A549 (cell line): ENCODE data around the gene ANKRD55. TPM values are rescaled to one million over a fixed set of nuclear protein-coding genes. Genes with fewer than 3 reads are reported as not detected.

Source experiments
- ATAC-seq, 2 experiments: fragments of 200-7000 bp in 1 of 2; fragments of >200 bp in 1 of 2; cut with Nextera tagmentation in 1 of 2; cut with Tn5 transposase in 1 of 2; 3 replicates each; pipeline versions ENCODE4 v1.8.0 to v1.9.1; 2018 to 2020; ENCODE audit warnings: mild to moderate bottlenecking in 1 of 2, moderate library complexity in 1 of 2
- CTCF ChIA-PET: fragments of 300-600 bp; sonication (Branson Sonifier 250); formaldehyde crosslinking; extraction: SDS; loops from one replicate; lab custom pipeline; 2021; ENCODE audit warnings: antibody characterized with exemption, inconsistent platforms; lab: Yijun Ruan, JAX
- POLR2A ChIA-PET: fragments of 350-600 bp; formaldehyde crosslinking; extraction: SDS; loops from one replicate; lab custom pipeline; 2021; ENCODE audit warnings: antibody characterized with exemption, inconsistent platforms; lab: Yijun Ruan, JAX
- DNase-seq, 2 experiments: peaks; one replicate each; pipeline versions ENCODE4 v3.0.0 to v3.0.0-alpha.2; 2011 to 2016; ENCODE audit warnings: low read depth in 1 of 2, low spot score in 1 of 2
- FAIRE-seq: peaks from 2 replicates; lab custom pipeline; 2011; peaks lifted over from hg19 to GRCh38; lab: Jason Lieb, UNC
- H3K27ac ChIP-seq, 2 experiments: fragments of >200 bp; sonication (Bioruptor Twin); formaldehyde crosslinking; 3 replicates each; pipeline ENCODE4 v1.5.1; 2016 to 2017
- H3K4me1 ChIP-seq: fragments of >200 bp; sonication (Bioruptor Twin); formaldehyde crosslinking; 3 replicates; pipeline ENCODE4 v1.6.1; 2016
- H3K4me2 ChIP-seq: fragments of >200 bp; sonication (Bioruptor Twin); formaldehyde crosslinking; 3 replicates; pipeline ENCODE4 v1.6.1; 2016
- H3K4me3 ChIP-seq: fragments of >200 bp; sonication (Bioruptor Twin); formaldehyde crosslinking; 3 replicates; pipeline ENCODE4 v1.5.1; 2016
- H3K9me3 ChIP-seq: fragments of >200 bp; sonication (Bioruptor Twin); formaldehyde crosslinking; 3 replicates; pipeline ENCODE4 v1.6.1; 2016
- CBX2 ChIP-seq: fragments of 200-600 bp; sonication (generic); IDR thresholded peaks from 2 replicates; pipeline ENCODE4 v1.6.1; 2016; ENCODE audit warnings: low read depth, mild to moderate bottlenecking, borderline replicate concordance
- CEBPB ChIP-seq, 2 experiments: fragments of >200 bp in 1 of 2; sonication (Bioruptor Twin) in 1 of 2; formaldehyde crosslinking in 1 of 2; IDR thresholded peaks; 2 replicates each; pipeline ENCODE4 v1.6.1; 2012 to 2016
- EHF ChIP-seq: fragments of 250-450 bp; sonication (Bioruptor Pico); IDR thresholded peaks from 2 replicates; pipeline ENCODE4 v1.5.0; 2020; ENCODE audit warnings: mild to moderate bottlenecking
- EP300 ChIP-seq, 2 experiments: fragments of >200 bp; sonication (Bioruptor Twin); formaldehyde crosslinking; IDR thresholded peaks; 2 replicates in 1 of 2; 3 replicates in 1 of 2; pipeline ENCODE4 v1.6.1; 2016 to 2017
- FOSL2 ChIP-seq, 2 experiments: fragments of 450-650 bp in 1 of 2; fragments of >200 bp in 1 of 2; sonication (Bioruptor Twin) in 1 of 2; formaldehyde crosslinking; IDR thresholded peaks; 2 replicates each; pipeline versions ENCODE4 v1.5.0 to v1.6.1; 2016 to 2020; ENCODE audit warnings: mild to moderate bottlenecking in 1 of 2, moderate library complexity in 1 of 2
- HOXA7 ChIP-seq: fragments of 250-450 bp; sonication (Bioruptor Pico); IDR thresholded peaks from 2 replicates; pipeline ENCODE4 v1.5.0; 2020; ENCODE audit warnings: mild to moderate bottlenecking, moderate library complexity
- HOXB13 ChIP-seq: fragments of 250-450 bp; sonication (Bioruptor Pico); IDR thresholded peaks from 2 replicates; pipeline ENCODE4 v1.5.0; 2020; ENCODE audit warnings: low read depth, mild to moderate bottlenecking, moderate library complexity
- JUN ChIP-seq, 2 experiments: fragments of >200 bp; sonication (Bioruptor Twin); formaldehyde crosslinking; IDR thresholded peaks; 2 replicates in 1 of 2; 3 replicates in 1 of 2; pipeline ENCODE4 v1.6.1; 2016 to 2017
- MAFK ChIP-seq: fragments of 450-650 bp; IDR thresholded peaks from 2 replicates; pipeline ENCODE4 v1.6.1; 2014; ENCODE audit not compliant: partially characterized antibody
- MYC ChIP-seq: IDR thresholded peaks from 2 replicates; pipeline ENCODE4 v1.6.1; 2012; ENCODE audit warnings: mild to moderate bottlenecking, inconsistent platforms, low read length, improper control_type of control experiment, borderline replicate concordance
- NPAS2 ChIP-seq: fragments of 250-450 bp; sonication (Bioruptor Pico); IDR thresholded peaks from 2 replicates; pipeline ENCODE4 v1.8.0; 2022; ENCODE audit warnings: mild to moderate bottlenecking, moderate library complexity, borderline replicate concordance
- PHF8 ChIP-seq: fragments of 200-600 bp; sonication (generic); IDR thresholded peaks from 2 replicates; pipeline ENCODE4 v1.6.1; 2016; ENCODE audit warnings: low read depth, mild to moderate bottlenecking, antibody characterized with exemption, moderate library complexity, borderline replicate concordance
- POLR2AphosphoS2 ChIP-seq: conservative IDR thresholded peaks from 2 replicates; pipeline ENCODE4 v1.6.1; 2012; ENCODE audit warnings: low read length, improper control_type of control experiment, inconsistent platforms
- RNF2 ChIP-seq: fragments of 200-600 bp; sonication (generic); IDR thresholded peaks from 2 replicates; pipeline ENCODE4 v1.6.1; 2016; ENCODE audit warnings: low read depth, mild to moderate bottlenecking, antibody characterized with exemption, moderate library complexity, borderline replicate concordance
- SMC3 ChIP-seq: fragments of >200 bp; sonication (Bioruptor Twin); formaldehyde crosslinking; IDR thresholded peaks from 3 replicates; pipeline ENCODE4 v1.6.1; 2018; ENCODE audit warnings: inconsistent platforms
- ZC3H11A ChIP-seq: fragments of 450-650 bp; IDR thresholded peaks from 2 replicates; pipeline ENCODE4 v1.6.1; 2014; ENCODE audit warnings: antibody characterized with exemption, mild to moderate bottlenecking
- WGBS: methylation state at CpG from one replicate; pipeline ENCODE4 v1.1.6; 2017; ENCODE audit errors: missing lambda C conversion rate; 5-methylcytosine and 5-hydroxymethylcytosine counted together
- polyA plus RNA-seq, 4 experiments: library from polyadenylated mRNA; depleted of rRNA in 3 of 4; stranded (reverse); fragments of >200 nt; fragmentation: RNase III in 1 of 4; extraction: RNeasy Plus Mini Kit Qiagen cat#74134 plus additional on column Dnase treatment in 1 of 4; gene quantifications; 2 replicates in 3 of 4; 3 replicates in 1 of 4; pipeline ENCODE4 v1.2.3, GENCODE V29; 2011 to 2017
- TF ChIP-seq, protein P1 (sequence below): fragments of >200 bp; sonication (Bioruptor Twin); formaldehyde crosslinking; IDR thresholded peaks from 2 replicates; pipeline ENCODE4 v1.6.1; 2016
- TF ChIP-seq, protein P2 (sequence below): fragments of 150-350 bp; IDR thresholded peaks from 2 replicates; pipeline ENCODE4 v1.6.1; 2014; ENCODE audit warnings: low read depth, mild to moderate bottlenecking, low read length
- TF ChIP-seq, protein P3 (sequence below): IDR thresholded peaks from 2 replicates; pipeline ENCODE4 v1.6.1; 2012; ENCODE audit warnings: low read depth, borderline replicate concordance
- TF ChIP-seq, protein P4 (sequence below): fragments of >200 bp; sonication (Bioruptor Twin); formaldehyde crosslinking; IDR thresholded peaks from 3 replicates; pipeline ENCODE4 v1.6.1; 2016

Gene ANKRD55
- polyA plus RNA-seq, 2 of the 4 experiments (the other 2 are of a cell fraction): 0.10 to 0.30 TPM

DNA sequence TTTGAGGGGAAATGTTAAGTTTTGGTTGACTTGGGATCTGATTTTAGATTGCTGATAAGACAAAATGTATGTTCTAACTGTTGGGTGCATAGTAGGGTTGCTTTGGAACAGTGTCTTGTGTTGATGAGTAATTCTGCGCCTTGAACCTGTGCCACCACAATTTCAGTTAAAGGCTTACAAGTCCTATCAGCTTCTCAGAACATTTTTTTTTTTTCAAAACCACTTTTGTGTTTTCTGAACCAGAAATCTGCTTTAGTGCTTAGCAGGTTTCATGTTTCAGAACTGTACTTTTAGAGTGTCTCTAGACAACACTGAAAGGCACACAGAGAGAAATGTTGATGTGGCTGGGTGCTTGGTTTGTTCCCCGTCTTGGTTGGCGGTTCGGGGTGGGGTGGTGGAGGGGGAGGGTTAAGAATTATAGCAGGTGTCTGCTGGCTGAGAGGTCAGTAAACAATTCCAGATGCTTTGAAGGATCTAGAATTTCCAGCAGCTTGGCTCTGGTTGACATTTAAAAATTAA, 84.6 kb downstream of the ANKRD55 start:
- POLR2A ChIA-PET: no interaction called here
- ATAC-seq (no peak), FAIRE-seq (no peak), DNase-seq (no peak)
- WGBS: 88% methylated on average over 4 of the region's 4 CpGs
- H3K4me3 ChIP-seq: no peak overlapping the region
- no peak overlapping the region for H3K4me2 ChIP-seq
- peak overlapping the region in 1 of 2 experiments; percentile 25; a peak in 1 of 6 replicates for H3K27ac ChIP-seq
- H3K4me1 ChIP-seq: peaks cover 10% of the 10 kb centered on the region; the same call in 2 of the 3 replicates
- H3K9me3 ChIP-seq: no peaks in the 10 kb centered on the region
- CTCF ChIA-PET: interaction anchor here (0.7 to 1.5 kb wide), 2 partner anchors 9 to 21 kb away, joined by 3 to 5 read pairs; no protein-coding TSS in a partner anchor
- no peak for TF ChIP-seq EHF (CRISPR knock-in tag)
- TF ChIP-seq EP300 (IDR thresholded peaks at IDR 0.05): no peak
- no peak for TF ChIP-seq RNF2
- TF ChIP-seq MAFK: peak; percentile 39

DNA sequence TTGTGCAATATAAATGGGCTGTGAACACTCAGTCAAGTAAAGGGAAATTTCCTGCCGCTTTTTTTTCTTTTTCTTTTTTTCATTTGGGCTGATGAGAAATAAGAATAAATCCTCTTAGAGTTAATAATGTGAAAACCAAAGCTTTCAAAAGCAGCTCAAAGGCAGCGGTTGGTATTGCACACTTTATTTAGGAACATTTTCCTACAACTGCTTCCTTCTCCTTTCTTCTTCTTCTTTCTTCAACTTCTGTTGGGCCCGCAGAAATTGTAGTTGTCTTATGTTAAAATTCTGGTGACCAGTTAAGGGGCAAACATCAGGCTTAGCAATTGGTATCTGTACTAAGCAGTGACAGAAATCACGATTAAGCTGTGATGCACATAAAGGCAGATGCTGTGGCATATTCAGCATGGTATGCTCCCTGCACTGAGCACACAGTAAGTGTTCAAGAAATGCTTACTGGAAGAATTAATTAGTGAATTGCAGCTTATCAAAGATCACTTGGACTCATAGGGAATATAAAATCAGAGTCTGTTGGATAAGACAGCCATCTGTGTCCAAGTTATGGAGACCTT, 85.4 kb downstream of the ANKRD55 start:
- no peaks in the 10 kb centered on the region for H3K9me3 ChIP-seq
- 87% methylated on average over 4 of the region's 4 CpGs for WGBS
- ChIA-PET CTCF (interaction anchor here (0.7 to 1.5 kb wide), 3 partner anchors 8 to 212 kb away, joined by 3 to 5 read pairs (median 3); no protein-coding TSS in a partner anchor), POLR2A (no interaction called here)
- no peak overlapping the region for H3K27ac ChIP-seq
- H3K4me2 ChIP-seq: no peak overlapping the region
- H3K4me3 ChIP-seq: no peak overlapping the region
- H3K4me1 ChIP-seq: peaks cover 17% of the 10 kb centered on the region
- DNase-seq: no peak
- no peak for ATAC-seq
- no peak for FAIRE-seq
- TF ChIP-seq NPAS2 (CRISPR knock-in tag): no peak
- TF ChIP-seq, protein P1, sequence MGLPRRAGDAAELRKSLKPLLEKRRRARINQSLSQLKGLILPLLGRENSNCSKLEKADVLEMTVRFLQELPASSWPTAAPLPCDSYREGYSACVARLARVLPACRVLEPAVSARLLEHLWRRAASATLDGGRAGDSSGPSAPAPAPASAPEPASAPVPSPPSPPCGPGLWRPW: no peak
- no peak for TF ChIP-seq CEBPB (IDR thresholded peaks at IDR 0.05)
- no peak for TF ChIP-seq CBX2
- TF ChIP-seq, protein P2, sequence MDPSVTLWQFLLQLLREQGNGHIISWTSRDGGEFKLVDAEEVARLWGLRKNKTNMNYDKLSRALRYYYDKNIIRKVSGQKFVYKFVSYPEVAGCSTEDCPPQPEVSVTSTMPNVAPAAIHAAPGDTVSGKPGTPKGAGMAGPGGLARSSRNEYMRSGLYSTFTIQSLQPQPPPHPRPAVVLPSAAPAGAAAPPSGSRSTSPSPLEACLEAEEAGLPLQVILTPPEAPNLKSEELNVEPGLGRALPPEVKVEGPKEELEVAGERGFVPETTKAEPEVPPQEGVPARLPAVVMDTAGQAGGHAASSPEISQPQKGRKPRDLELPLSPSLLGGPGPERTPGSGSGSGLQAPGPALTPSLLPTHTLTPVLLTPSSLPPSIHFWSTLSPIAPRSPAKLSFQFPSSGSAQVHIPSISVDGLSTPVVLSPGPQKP: no peak
- no peak for TF ChIP-seq HOXB13
- no peak for TF ChIP-seq MAFK
- TF ChIP-seq HOXA7 (CRISPR knock-in tag): no peak
- no peak for TF ChIP-seq SMC3
- TF ChIP-seq MYC: no peak
- TF ChIP-seq FOSL2 (IDR thresholded peaks at IDR 0.05): no peak
- no peak for TF ChIP-seq FOSL2 (CRISPR knock-in tag; IDR thresholded peaks at IDR 0.05)
- no peak for TF ChIP-seq PHF8
- no peak for TF ChIP-seq RNF2
- TF ChIP-seq, protein P3, sequence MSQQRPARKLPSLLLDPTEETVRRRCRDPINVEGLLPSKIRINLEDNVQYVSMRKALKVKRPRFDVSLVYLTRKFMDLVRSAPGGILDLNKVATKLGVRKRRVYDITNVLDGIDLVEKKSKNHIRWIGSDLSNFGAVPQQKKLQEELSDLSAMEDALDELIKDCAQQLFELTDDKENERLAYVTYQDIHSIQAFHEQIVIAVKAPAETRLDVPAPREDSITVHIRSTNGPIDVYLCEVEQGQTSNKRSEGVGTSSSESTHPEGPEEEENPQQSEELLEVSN: no peak
- TF ChIP-seq ZC3H11A: no peak
- TF ChIP-seq, protein P4, sequence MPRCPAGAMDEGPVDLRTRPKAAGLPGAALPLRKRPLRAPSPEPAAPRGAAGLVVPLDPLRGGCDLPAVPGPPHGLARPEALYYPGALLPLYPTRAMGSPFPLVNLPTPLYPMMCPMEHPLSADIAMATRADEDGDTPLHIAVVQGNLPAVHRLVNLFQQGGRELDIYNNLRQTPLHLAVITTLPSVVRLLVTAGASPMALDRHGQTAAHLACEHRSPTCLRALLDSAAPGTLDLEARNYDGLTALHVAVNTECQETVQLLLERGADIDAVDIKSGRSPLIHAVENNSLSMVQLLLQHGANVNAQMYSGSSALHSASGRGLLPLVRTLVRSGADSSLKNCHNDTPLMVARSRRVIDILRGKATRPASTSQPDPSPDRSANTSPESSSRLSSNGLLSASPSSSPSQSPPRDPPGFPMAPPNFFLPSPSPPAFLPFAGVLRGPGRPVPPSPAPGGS: no peak
- no peak for TF ChIP-seq POLR2AphosphoS2
- no peak for TF ChIP-seq JUN (IDR thresholded peaks at IDR 0.05)
